PC-9 (cell line): Measurements from ENCODE around the gene ADGRV1.

Source experiments
- EZH2 ChIP-seq: fragments of 200-600 bp; sonication (generic); IDR thresholded peaks from 2 replicates; pipeline ENCODE4 v1.8.0; 2017; ENCODE audit warnings: antibody characterized with exemption, low read depth
- TF ChIP-seq, protein P1 (sequence below): fragments of 200-600 bp; sonication (generic); conservative IDR thresholded peaks from 2 replicates; pipeline ENCODE4 v1.6.1; 2017; ENCODE audit warnings: mixed run types, antibody characterized with exemption, mild to moderate bottlenecking, moderate library complexity

DNA sequence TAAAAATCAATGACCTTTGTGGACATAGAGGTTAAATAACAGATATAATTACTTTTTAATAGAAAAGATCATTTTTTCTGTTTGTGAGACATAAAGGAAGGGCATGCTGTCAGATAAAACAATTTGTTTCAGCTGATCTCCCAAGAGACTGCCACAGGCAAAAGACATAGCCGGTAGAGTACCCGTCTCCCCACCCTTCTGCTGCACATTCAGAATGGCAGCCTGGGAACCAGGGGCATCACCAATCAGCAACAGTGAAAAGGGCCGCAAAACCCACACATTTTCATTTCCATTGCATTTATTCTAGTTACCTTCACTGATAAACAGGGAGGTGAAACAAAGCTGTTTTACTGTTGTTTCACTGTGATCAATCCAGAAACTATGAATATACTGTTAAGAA, 466.9 kb downstream of the ADGRV1 start:
- TF ChIP-seq, protein P1, sequence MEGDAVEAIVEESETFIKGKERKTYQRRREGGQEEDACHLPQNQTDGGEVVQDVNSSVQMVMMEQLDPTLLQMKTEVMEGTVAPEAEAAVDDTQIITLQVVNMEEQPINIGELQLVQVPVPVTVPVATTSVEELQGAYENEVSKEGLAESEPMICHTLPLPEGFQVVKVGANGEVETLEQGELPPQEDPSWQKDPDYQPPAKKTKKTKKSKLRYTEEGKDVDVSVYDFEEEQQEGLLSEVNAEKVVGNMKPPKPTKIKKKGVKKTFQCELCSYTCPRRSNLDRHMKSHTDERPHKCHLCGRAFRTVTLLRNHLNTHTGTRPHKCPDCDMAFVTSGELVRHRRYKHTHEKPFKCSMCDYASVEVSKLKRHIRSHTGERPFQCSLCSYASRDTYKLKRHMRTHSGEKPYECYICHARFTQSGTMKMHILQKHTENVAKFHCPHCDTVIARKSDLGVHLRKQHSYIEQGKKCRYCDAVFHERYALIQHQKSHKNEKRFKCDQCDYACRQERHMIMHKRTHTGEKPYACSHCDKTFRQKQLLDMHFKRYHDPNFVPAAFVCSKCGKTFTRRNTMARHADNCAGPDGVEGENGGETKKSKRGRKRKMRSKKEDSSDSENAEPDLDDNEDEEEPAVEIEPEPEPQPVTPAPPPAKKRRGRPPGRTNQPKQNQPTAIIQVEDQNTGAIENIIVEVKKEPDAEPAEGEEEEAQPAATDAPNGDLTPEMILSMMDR: no peak
- no peak for TF ChIP-seq EZH2
